GM19035 (cell line): Measurements from ENCODE around the gene BCAR3.
"Not testable (repeated sequence)": the region's sequence is repeated elsewhere in the genome, so short reads cannot be mapped to it uniquely, and the experiment has no call there.

Experiments
- ATAC-seq: cut with Tn5 transposase; IDR thresholded peaks from one replicate; pipeline ENCODE4 v1.9.1; 2021; ENCODE audit not compliant: unreplicated experiment

The BCAR3 gene

GRCh38 chr1:93600663-93601062 is 81.0 kb downstream of the BCAR3 start:
- no peak for ATAC-seq

DNA sequence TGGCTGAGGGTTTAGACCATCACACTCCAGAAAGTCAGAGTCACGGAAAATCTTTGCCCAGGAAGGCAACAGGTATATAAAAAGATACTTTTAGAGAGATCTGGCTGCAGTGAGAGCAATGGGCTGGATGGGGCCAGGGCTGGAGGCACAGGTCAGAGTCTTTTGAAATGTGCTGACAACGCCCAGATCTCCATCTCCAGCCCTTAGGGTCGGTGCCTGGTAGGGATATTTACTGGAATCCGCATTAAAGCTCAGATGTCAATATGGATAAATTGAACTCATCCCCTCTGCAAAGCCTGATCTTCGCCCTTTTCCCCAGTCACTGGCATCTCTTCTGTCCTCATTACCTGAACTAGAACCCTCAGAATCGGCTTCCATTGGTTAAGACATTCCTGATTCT is 82.2 kb downstream of the BCAR3 start:
- ATAC-seq = no peak

DNA sequence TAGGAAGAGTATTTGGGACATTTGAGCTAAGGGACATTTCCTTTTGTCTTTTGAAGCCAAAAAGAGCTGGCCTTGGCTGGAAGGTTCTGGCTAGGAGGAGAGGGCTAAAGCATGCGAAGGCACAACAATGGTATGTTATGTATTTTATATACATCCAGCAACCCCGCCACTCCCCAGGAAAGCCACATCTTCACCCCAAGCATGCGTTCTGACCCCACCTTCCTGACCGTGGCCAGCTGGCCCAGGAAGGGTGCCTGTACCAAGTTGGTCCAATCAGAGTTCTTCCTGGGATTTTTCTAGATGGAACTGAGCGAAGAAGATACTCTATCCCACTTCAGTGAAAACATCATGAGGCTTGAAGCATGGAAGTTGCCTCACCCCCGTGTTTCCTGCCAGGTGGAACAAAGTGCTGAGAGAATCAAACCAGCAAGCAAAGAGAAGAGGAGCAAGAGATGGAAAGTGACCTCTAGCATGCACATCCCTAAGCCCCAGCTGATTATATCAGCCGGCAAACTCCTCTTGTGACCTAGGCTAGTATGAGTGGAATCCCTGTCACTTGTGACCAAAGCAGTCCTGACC is 82.7 kb downstream of the BCAR3 start:
- ATAC-seq = no peak

DNA sequence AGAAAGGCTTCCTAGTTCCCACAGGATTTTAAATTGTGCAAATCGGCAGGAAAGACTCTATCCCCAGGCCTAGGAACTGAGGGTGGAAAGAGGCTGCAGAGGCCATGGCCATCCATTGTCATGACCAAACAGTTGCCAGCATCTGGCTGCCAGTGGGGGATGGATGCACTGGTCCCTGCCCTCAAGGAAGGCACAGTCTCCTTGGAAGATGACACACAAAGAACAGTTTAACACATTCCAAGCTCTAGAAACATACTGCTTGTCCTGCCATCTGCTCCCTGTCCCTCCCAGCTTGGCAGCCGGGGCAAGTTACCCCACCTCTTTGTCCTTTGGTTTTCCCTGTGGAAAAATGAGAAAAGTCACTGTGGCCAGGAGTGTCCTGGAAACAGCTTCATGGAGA is 83.2 kb downstream of the BCAR3 start:
- ATAC-seq = no peak

DNA sequence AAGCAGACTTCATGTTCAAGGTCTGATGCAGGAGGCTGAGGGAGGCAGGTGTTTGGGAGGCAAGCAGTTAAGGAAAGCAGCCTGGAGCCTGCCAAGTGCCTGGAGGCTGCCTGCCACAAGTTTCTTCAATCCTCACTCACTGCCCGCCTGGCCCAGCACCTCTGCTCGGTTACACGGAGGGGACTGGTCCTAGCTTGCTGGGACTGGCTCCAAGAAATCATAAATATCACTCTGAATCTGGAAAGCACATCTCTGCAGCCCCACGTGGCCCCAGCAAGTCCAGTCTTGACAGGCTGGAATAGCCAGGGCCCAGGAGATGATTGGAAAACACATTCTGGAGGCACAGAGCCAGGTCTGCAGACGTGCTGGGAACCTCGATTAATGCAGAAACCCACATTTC is 83.9 kb downstream of the BCAR3 start:
- ATAC-seq = no peak

DNA sequence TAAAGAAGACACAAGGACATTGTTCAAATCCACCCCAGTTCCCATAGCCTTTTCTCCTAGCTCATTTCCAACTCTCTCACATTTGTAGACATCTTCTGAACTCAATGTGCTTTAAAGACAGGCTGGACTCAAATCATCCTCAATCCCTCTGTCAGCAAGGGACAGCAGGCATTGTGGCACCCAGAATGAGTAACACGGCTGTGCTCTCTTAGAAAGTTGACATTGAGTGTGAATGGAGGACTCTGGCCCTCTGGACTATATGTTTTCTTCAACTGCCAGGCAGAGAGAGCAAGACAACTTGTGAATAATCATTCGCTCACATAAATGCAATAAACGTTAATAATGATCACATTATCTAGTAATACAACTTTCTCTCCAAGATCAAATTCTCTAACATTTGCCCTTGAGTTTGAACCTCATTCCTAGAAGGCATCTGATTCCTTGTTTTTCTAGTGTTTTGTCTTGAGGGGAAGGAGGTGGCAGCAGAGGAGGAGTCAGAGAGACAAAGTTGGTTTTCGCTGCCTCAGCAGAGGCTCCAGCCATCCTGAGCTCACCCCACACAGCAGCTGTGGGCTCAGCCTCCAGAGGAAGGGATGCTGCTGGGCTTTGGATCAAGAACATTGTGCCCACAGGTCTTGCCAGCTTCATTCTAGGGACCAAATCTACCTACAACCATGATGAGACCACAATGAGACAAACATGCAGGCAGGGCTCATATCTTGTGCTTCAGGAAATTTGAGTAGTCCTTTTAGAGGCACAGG is 85.1 kb downstream of the BCAR3 start:
- ATAC-seq = no peak

DNA sequence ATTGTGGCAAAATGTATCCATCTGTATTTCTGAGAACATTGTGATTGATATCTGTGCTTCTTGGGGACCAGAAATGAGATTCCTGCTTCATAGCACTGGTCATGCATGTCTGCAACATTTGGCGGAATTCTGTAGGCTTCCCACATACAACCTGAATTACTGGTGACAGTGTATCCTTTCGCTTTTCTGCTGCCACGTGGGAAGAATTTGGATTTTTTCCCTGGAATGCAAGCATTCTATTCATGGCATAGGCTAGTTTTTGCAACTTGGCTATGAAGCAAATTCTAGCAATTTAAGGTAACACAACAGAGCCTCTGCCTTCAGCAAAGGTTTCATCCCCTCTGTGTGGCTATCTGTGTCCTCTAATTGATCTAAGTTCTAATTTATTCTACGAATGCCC is 85.9 kb downstream of the BCAR3 start:
- ATAC-seq = no peak

DNA sequence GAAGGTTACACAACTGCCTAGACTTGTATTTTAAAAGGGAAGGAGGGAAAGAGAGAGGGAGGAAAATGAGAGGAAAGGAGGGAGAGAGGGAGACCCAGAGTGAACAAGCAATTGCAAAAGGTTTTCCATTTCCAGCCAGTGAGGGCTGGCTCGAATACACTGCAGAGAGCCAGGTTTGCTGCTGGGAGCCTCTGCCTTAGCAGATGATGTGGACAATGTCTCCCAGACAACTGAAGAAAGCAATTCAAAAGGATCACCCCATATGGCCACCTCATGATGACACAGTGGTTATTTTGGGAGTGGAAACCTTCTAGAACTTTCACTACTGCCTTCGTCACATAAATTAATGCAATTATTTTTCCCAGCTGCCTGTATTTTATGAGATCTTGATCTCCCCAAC is 86.4 kb downstream of the BCAR3 start:
- ATAC-seq = no peak

GRCh38 chr1:93594603-93594880 is 87.1 kb downstream of the BCAR3 start:
- no peak for ATAC-seq

GRCh38 chr1:93593854-93594602 is 87.6 kb downstream of the BCAR3 start:
- no peak for ATAC-seq

DNA sequence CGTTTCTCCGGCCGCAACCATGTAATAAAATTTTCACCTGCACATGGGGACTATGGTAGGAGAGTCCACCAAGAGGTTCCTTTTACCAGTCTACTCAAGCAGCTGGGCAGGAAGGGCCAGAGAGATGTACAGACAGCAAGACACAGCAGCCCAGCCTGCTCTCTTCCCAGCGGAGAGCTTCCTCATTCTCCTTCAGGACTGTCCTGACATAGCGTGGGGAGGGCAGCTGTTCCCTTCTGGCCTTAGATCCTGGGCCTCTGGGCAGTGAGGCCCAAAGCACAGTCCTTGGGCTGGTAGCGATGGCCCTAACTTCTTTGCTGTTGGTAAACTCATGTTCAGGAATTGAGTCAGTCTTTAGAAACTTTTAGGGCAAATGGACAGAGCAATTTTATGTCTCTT is 89.1 kb downstream of the BCAR3 start:
- no peak for ATAC-seq

DNA sequence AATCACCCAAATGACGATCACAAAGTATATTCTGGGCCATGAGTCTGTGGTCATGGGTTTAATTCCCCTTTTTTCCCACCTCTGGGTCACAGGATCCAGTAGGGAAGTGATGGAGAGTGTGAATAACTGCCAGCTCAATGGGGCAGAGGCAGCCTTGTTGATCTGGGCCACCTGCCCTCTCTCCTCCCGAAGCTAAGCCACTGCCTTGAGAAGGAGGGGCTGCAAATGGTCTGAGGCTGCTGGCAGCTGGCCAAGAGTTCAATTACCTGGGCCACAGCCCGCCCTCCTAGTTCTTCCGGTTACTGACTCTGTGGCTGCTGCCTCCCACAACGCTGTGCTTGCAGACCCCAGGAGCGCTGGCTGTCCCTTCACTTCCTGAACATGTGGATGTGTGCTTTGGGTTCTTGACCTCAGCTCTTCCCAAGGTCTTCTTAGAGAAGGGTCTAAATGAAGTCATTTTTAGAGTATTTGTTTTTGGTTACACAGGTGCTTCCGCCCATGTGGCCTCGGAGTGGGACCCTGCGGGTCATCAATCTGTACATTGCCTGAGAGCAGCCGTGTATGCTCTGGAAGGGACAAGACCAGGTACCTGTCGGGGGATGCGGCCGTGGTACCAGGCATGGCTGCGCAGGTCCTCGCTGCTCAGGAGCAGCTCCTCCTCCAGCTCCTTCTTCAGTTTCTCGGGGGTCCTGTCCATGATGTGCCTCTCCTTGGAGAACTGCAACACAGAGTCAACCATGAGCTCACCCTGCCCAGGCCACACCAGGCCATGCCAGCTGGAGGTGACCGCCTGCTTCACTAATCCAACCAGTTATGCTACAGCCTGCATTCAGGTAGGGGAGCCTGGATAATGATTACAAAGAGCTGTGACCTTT is 89.7 kb downstream of the BCAR3 start:
- no peak for ATAC-seq

- not testable (repeated sequence) for ATAC-seq
These were observed 90.4 kb downstream of the BCAR3 start for GRCh38 chr1:93591291-93591675.

GRCh38 chr1:93588955-93589354 is 92.7 kb downstream of the BCAR3 start:
- no peak for ATAC-seq

- ATAC-seq = no peak
These were observed 93.4 kb downstream of the BCAR3 start for GRCh38 chr1:93588206-93588605.

DNA sequence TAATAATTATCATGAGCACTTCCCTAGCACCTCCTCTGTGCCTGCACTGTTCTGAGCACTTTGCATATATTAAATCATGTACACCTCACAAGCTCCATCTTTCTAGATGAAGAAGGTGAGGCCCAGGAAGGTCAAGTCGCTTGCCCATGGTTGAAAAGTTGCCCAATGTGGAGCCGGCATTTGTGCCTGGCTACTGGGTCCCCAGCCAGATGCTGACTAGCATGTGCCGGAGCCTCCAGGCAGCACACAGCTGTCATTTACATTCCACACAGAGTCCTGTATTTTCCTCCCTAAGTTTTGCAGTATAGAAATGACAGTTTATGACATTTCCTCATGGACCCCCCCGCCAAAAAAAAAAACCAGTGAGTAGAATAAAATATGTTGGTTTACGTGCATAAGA is 94.3 kb downstream of the BCAR3 start:
- ATAC-seq = no peak

DNA sequence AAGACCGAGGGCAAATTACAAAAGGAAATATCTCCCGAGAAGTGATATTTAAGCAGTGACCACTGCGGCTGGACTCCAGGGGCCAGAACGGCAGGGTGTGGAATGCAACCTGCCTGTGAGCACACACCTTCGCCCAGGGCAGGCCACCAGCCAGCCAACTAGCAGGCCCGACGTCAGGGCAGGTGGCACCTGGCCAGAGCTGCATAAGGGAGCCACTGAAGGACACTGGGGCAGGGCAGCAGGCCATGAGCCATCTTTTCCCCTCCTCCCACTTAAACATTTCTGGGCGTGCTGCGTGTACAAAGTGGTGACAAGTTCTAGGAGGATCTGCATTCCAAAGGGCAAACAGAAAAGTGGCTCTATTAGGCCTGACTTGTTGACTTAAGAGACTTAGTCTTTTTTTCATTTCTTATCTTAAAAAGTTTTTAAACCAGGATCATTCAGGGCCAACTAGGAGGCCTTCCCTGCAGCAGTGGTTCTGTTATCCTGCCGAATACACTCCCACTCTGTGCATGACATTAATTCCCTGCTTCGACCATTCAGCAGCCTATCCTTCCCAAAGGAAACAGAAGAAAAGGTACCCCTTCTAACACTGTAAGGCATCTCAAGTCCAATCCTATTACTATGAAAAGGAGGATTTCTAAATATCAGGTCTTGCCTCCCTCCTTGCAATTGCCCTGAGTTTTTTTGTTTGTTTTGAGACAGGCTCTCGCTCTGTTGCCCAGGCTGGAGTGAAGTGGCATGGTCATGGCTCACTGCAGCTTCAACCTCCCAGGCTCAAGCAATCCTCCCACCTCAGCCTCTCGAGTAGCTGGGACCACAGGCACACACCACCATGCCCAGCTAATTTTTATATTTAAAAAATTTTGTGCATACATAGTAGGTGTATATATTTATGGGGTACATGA is 96.3 kb downstream of the BCAR3 start:
- no peak for ATAC-seq

DNA sequence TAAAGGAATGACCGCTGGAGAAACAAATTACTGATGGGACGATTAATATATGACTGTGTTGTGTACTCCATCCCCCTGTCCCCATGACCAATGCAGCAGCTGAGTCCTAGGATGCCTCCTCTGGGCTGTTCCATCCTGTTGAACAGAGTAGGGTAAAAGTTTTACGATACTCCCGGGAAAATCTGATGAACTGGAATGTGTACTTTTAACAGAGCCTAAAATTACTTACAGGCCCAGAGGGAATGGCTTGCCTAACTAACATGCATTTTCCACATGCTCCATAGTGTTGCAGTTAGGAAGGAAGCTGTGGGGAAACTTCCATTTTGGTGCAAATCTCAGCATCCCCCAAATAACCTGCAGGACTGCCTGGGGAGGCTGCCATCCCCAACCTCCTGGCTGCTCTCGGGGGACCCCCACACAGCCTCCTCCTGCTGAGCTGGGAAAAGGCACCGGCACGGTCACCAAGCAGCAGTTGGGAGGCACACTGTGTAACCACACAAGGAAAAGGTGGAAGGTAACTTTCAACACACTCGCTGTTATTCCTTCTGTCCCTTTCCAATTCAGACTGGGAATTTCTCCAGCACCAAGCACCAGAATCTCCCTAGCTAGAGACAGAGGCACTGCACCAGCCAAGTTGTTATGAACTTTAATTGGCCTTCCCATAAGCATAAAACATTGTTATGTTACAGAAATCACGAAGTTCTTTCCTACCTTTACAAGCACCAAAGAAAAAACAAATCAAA is 97.2 kb downstream of the BCAR3 start:
- ATAC-seq = no peak

DNA sequence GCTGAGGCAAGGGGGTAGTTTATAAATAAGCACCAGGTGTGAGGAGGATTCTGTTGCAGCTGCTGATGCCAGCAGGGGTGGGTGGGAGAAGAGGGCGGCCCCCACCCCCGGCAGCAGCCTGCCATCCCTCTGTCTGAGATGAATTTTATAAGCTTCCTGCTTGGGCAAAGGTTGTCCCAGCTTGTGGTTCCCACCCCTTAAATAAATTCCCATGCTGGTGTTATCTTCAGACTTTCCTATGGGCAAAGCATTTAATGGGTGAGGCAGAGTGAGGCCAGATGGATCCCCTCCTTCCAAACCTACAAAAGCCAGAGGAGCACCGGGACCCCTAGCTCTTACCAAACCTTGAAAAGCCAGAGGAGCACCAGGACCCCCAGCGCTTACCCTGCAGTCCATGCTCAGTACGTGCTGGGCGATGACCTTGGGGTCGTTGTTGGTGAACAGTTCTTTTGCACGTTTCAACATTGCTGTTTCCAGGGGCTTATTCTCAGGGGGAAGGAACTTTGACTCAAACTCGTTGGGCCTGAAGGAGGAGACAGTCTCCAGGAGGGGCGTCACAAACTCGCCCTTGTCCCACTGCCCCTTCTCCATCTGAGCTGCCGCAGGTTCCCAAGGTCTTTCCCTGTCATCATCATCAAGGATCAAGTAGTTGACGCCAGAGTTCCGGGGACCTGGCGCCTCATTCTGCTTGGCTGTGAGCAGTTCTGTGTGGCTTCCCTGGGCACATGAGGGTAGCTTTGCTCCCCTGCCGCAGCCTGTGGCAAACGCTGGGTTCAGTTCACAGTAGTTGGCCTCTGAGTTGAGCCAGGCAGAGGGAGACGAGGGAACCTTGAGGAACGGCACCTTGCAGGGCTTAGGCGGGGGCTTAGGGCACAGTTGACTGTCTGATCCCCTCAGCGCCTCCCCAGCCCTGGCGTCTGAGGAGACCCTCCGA is 99.5 kb downstream of the BCAR3 start:
- no peak for ATAC-seq
